Right lobe of liver (tissue), 6 donors: ENCODE results near the gene MDFIC. TPM values are rescaled to one million over a fixed set of nuclear protein-coding genes. Genes with fewer than 3 reads are reported as not detected.

Experiments
- ATAC-seq, 4 donors: fragments of 200-7000 bp; cut with Tn5 transposase; one replicate each; pipeline ENCODE4 v1.9.1; 2020; ENCODE audit warnings: mild to moderate bottlenecking in 4 of 4, moderate library complexity in 4 of 4
- DNase-seq, 3 donors: peaks; one replicate each; pipeline ENCODE4 v3.0.0-alpha.2; 2020
- H3K27ac ChIP-seq, 3 donors: fragments of 200-600 bp; one replicate each; pipeline ENCODE4 v1.8.0; 2022
- H3K27me3 ChIP-seq, 2 donors: fragments of 200-600 bp; one replicate each; pipeline ENCODE4 v1.8.0; 2022
- H3K36me3 ChIP-seq, 4 donors: fragments of 200-600 bp; sonication (generic) in 1 of 4; one replicate each; pipeline versions ENCODE4 v1.5.1 to v1.8.0; 2017 to 2022; ENCODE audit warnings: control low read depth in 1 of 4
- H3K4me1 ChIP-seq, 4 donors: fragments of 200-600 bp; sonication (generic) in 1 of 4; one replicate each; pipeline versions ENCODE4 v1.5.1 to v1.8.0; 2017 to 2022; ENCODE audit warnings: control low read depth in 1 of 4
- H3K4me3 ChIP-seq, 3 donors: fragments of 200-600 bp; one replicate each; pipeline ENCODE4 v1.8.0; 2022
- H3K9me3 ChIP-seq, 4 donors: fragments of 200-600 bp; sonication (generic) in 1 of 4; one replicate each; pipeline versions ENCODE4 v1.5.1 to v1.8.0; 2017 to 2022; ENCODE audit warnings: control low read depth in 1 of 4
- POLR2A ChIP-seq: fragments of 450-650 bp; IDR thresholded peaks from one replicate; pipeline ENCODE4 v1.6.1; 2017; ENCODE audit warnings: antibody characterized with exemption, mild to moderate bottlenecking
- WGBS: methylation state at CpG from one replicate; pipeline ENCODE4 v1.1.6; 2018; ENCODE audit warnings: low coverage, low lambda C conversion rate; ENCODE audit not compliant: insufficient coverage; ENCODE audit errors: missing lambda C conversion rate; 5-methylcytosine and 5-hydroxymethylcytosine counted together
- intact Hi-C, 2 donors: fragments of 100-400 bp; cut with DNase I; formaldehyde crosslinking; loops; one replicate each; pipeline versions ENCODE4 v1.11.2 to v1.14.1; 2022
- total RNA-seq, 6 experiments: library from RNA; depleted of rRNA in 2 of 6; stranded (reverse); fragments of >200 nt in 2 of 6; fragmentation: NEBNext Ultra II Directional in 3 of 6; extraction: Animal tissue kit (Norgen Biotek cat#: 25700) in 3 of 6; gene quantifications; one replicate each; pipeline versions ENCODE4 v1.1.0 to v1.2.4, GENCODE V29; 2016 to 2023
- TF ChIP-seq, protein P1 (sequence below), 4 donors: fragments of 200-600 bp in 3 of 4; fragments of 450-650 bp in 1 of 4; IDR thresholded peaks; one replicate each; pipeline versions ENCODE4 v1.5.1 to v1.8.0; 2016 to 2022; ENCODE audit warnings: antibody characterized with exemption in 4 of 4, mild to moderate bottlenecking in 2 of 4
- donor health status: DM: no; HTN: yes; CAD: no.
- donor health status: DM: no; HTN: no; CAD: no.
- donor health status: DM: no; HTN: no; CAD: no.
- donor health status: DM: no; HTN: yes; CAD: no.
- donor health status: DM: no; HTN: yes; CAD: no.

MDFIC gene
- total RNA-seq, 6 experiments from 2014 or later: 7.5 to 20.7 (median 13.4) TPM

- Histone ChIP-seq H3K36me3 (no peaks in the 10 kb centered on the region), H3K27me3 (no peaks in the 10 kb centered on the region), H3K4me3 (no peak overlapping the region), H3K27ac (no peak overlapping the region), H3K9me3 (no peaks in the 10 kb centered on the region), H3K4me1 (peaks cover 0 to 18% (median 6%) of the 10 kb centered on the region in 4 donors)
- DNase-seq: no peak
- 95% methylated on average over 5 of the region's 5 CpGs for WGBS
- intact Hi-C loops: no loop called here
- ATAC-seq: no peak
- TF ChIP-seq, protein P1, sequence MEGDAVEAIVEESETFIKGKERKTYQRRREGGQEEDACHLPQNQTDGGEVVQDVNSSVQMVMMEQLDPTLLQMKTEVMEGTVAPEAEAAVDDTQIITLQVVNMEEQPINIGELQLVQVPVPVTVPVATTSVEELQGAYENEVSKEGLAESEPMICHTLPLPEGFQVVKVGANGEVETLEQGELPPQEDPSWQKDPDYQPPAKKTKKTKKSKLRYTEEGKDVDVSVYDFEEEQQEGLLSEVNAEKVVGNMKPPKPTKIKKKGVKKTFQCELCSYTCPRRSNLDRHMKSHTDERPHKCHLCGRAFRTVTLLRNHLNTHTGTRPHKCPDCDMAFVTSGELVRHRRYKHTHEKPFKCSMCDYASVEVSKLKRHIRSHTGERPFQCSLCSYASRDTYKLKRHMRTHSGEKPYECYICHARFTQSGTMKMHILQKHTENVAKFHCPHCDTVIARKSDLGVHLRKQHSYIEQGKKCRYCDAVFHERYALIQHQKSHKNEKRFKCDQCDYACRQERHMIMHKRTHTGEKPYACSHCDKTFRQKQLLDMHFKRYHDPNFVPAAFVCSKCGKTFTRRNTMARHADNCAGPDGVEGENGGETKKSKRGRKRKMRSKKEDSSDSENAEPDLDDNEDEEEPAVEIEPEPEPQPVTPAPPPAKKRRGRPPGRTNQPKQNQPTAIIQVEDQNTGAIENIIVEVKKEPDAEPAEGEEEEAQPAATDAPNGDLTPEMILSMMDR (IDR thresholded peaks at IDR 0.05): no peak
- TF ChIP-seq POLR2A: no peak
Observed at GRCh38 chr7:114941692-114942091, 19.8 kb downstream of the MDFIC start.

GRCh38 chr7:114942446-114943175 is 20.7 kb downstream of the MDFIC start:
- no peak for DNase-seq
- intact Hi-C loops: no loop called here
- no peaks in the 10 kb centered on the region for H3K9me3 ChIP-seq
- H3K4me1 ChIP-seq: peaks cover 0 to 18% (median 6%) of the 10 kb centered on the region in 4 donors
- no peak overlapping the region for H3K4me3 ChIP-seq
- 67% methylated on average over 9 of the region's 9 CpGs for WGBS
- no peak overlapping the region for H3K27ac ChIP-seq
- no peaks in the 10 kb centered on the region for H3K36me3 ChIP-seq
- ATAC-seq: peak in 1 of 4 donors; percentile 9
- no peaks in the 10 kb centered on the region for H3K27me3 ChIP-seq
- TF ChIP-seq, protein P1 (IDR thresholded peaks at IDR 0.05): no peak
- no peak for TF ChIP-seq POLR2A

DNA sequence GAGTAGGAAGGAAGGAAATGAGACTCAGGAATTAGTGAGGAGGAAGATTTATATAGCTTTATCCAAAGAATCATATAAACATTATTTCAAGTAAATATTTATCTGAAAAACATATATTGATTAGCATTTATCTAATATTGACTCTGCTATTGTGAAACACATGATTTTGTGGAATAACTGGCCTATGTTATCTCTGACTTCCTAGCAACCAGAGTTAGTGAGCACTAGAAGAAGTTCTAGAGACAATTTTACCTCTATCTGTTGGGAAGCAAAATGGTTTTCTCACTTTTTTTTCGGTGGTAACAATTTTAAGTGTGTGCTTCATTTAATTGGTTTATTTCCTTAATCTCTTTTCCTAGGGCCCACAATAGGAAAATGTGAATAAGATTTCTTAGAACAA is 21.6 kb downstream of the MDFIC start:
- H3K27ac ChIP-seq: peak overlapping the region in 1 of 3 donors; percentile 31
- H3K4me1 ChIP-seq: peaks cover 0 to 18% (median 6%) of the 10 kb centered on the region in 4 donors
- no peaks in the 10 kb centered on the region for H3K36me3 ChIP-seq
- no peak for TF ChIP-seq POLR2A
- TF ChIP-seq, protein P1 (IDR thresholded peaks at IDR 0.05): no peak
- H3K27me3 ChIP-seq: no peaks in the 10 kb centered on the region
- ATAC-seq (peak; percentile 60 to 88 (median 76)), DNase-seq (no peak)
- intact Hi-C loops: no loop called here
- 36% methylated on average over 1 of the region's 1 CpG for WGBS
- no peak overlapping the region for H3K4me3 ChIP-seq
- no peaks in the 10 kb centered on the region for H3K9me3 ChIP-seq

GRCh38 chr7:114943953-114944744 is 22.3 kb downstream of the MDFIC start:
- no peak for TF ChIP-seq POLR2A
- TF ChIP-seq, protein P1 (IDR thresholded peaks at IDR 0.05): no peak
- Histone ChIP-seq H3K4me1 (peaks cover 0 to 18% (median 6%) of the 10 kb centered on the region in 4 donors), H3K9me3 (no peaks in the 10 kb centered on the region), H3K4me3 (no peak overlapping the region), H3K27ac (peak overlapping the region in 1 of 3 donors; percentile 31), H3K27me3 (no peaks in the 10 kb centered on the region), H3K36me3 (no peaks in the 10 kb centered on the region)
- intact Hi-C loops: no loop called here
- ATAC-seq: peak; percentile 57 to 89 (median 72)
- DNase-seq: no peak
- 65% methylated on average over 3 of the region's 3 CpGs for WGBS
